Tibial artery (tissue), 4 donors: ENCODE results near the gene WDR64.

Experiments
- DNase-seq, 2 donors: peaks; one replicate each; pipeline ENCODE4 v3.0.0-alpha.2; 2019
- H3K27ac ChIP-seq, 2 donors: fragments of 200-600 bp; sonication (generic) in 1 of 2; 1 replicate in 1 of 2; 2 replicates in 1 of 2; pipeline ENCODE4 v1.5.1; 2018 to 2019; ENCODE audit warnings: mild to moderate bottlenecking in 1 of 2
- H3K27me3 ChIP-seq, 2 donors: fragments of 200-600 bp; sonication (generic) in 1 of 2; one replicate each; pipeline versions ENCODE4 v1.5.1 to v1.6.0; 2016 to 2019
- H3K36me3 ChIP-seq, 3 donors: fragments of 200-600 bp; sonication (generic) in 2 of 3; one replicate each; pipeline ENCODE4 v1.5.1; 2016 to 2019; ENCODE audit warnings: mild to moderate bottlenecking in 2 of 3
- H3K4me1 ChIP-seq, 4 donors: fragments of 200-600 bp; sonication (generic) in 2 of 4; 1 replicate in 3 of 4; 2 replicates in 1 of 4; pipeline ENCODE4 v1.5.1; 2016 to 2019
- H3K4me3 ChIP-seq, 2 donors: fragments of 200-600 bp; sonication (generic) in 1 of 2; 1 replicate in 1 of 2; 2 replicates in 1 of 2; pipeline ENCODE4 v1.5.1; 2018 to 2019; ENCODE audit warnings: mild to moderate bottlenecking in 2 of 2
- H3K9me3 ChIP-seq, 3 donors: fragments of 200-600 bp; sonication (generic) in 1 of 3; one replicate each; pipeline ENCODE4 v1.5.1; 2016 to 2019
- CTCF ChIP-seq, 2 experiments: fragments of 200-600 bp in 1 of 2; fragments of 450-650 bp in 1 of 2; IDR thresholded peaks; one replicate each; pipeline ENCODE4 v1.5.1; 2017 to 2019; ENCODE audit warnings: antibody characterized with exemption in 2 of 2, mild to moderate bottlenecking in 1 of 2, moderate library complexity in 1 of 2
- intact Hi-C: fragments of 100-400 bp; cut with DNase I; formaldehyde crosslinking; loops from one replicate; pipeline ENCODE4 v1.15.0; 2023; ENCODE audit warnings: low total_unique reads

Gene WDR64

GRCh38 chr1:241622669-241623068 is 29.4 kb upstream of the WDR64 start:
- no peak for TF ChIP-seq CTCF (IDR thresholded peaks at IDR 0.05)
- Histone ChIP-seq H3K4me3 (no peak overlapping the region), H3K36me3 (no peaks in the 10 kb centered on the region), H3K9me3 (no peaks in the 10 kb centered on the region), H3K27me3 (no peaks in the 10 kb centered on the region), H3K27ac (no peak overlapping the region), H3K4me1 (peaks cover 0 to 4% (median 0%) of the 10 kb centered on the region in 4 donors)
- DNase-seq = no peak
- intact Hi-C loops = no loop called here

GRCh38 chr1:241624935-241625334 is 27.1 kb upstream of the WDR64 start:
- no peak for TF ChIP-seq CTCF (IDR thresholded peaks at IDR 0.05)
- Histone ChIP-seq H3K36me3 (no peaks in the 10 kb centered on the region), H3K9me3 (no peaks in the 10 kb centered on the region), H3K4me1 (peaks cover 0 to 11% (median 0%) of the 10 kb centered on the region in 4 donors), H3K4me3 (no peak overlapping the region), H3K27me3 (no peaks in the 10 kb centered on the region), H3K27ac (no peak overlapping the region)
- intact Hi-C loops = no loop called here
- DNase-seq = no peak

- no peak for DNase-seq
- Histone ChIP-seq H3K4me1 (peaks cover 0 to 21% (median 0%) of the 10 kb centered on the region in 4 donors), H3K27me3 (no peaks in the 10 kb centered on the region), H3K36me3 (no peaks in the 10 kb centered on the region), H3K9me3 (no peaks in the 10 kb centered on the region), H3K4me3 (no peak overlapping the region), H3K27ac (no peak overlapping the region)
- peak in 1 of 2 experiments; percentile 31 for TF ChIP-seq CTCF (IDR thresholded peaks at IDR 0.05)
- intact Hi-C loops = no loop called here
Measured at GRCh38 chr1:241627453-241628259, 24.4 kb upstream of the WDR64 start.

- DNase-seq = no peak
- Histone ChIP-seq H3K27me3 (no peaks in the 10 kb centered on the region), H3K27ac (no peak overlapping the region), H3K9me3 (no peaks in the 10 kb centered on the region), H3K4me1 (peaks cover 0 to 21% (median 0%) of the 10 kb centered on the region in 4 donors), H3K36me3 (peaks cover 0 to 4% (median 0%) of the 10 kb centered on the region in 3 donors), H3K4me3 (no peak overlapping the region)
- intact Hi-C loops = no loop called here
- TF ChIP-seq CTCF (IDR thresholded peaks at IDR 0.05) = no peak
Measured at GRCh38 chr1:241630005-241630404, 22.1 kb upstream of the WDR64 start.

GRCh38 chr1:241630476-241630875 is 21.6 kb upstream of the WDR64 start:
- no peak for TF ChIP-seq CTCF (IDR thresholded peaks at IDR 0.05)
- DNase-seq = no peak
- intact Hi-C loops = no loop called here
- no peak overlapping the region for H3K27ac ChIP-seq
- H3K4me3 ChIP-seq = no peak overlapping the region
- H3K36me3 ChIP-seq = peaks cover 0 to 9% (median 4%) of the 10 kb centered on the region in 3 donors
- H3K27me3 ChIP-seq = no peaks in the 10 kb centered on the region
- peaks cover 0 to 21% (median 0%) of the 10 kb centered on the region in 4 donors for H3K4me1 ChIP-seq
- no peaks in the 10 kb centered on the region for H3K9me3 ChIP-seq
